Measurements from ENCODE around the gene POU5F2.

POU5F2 gene

DNA sequence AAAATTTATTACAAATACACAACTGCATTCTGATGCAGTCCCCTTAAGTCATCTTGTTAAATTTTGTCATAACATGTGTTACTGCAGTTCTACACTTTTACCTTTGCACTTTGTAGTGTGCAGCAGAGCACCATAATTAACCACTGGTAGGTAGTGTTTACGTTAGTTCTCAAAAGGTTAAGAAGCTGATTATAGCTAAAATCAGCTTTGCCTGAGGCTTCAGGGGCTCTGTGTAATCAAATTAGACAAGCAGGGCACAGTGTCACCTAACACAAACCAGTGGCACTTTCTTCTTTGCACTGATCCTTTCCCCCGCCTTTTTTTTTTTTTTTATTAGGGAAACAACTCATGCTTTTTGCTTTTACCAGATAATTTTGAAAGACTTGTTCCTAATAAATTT is 26.1 kb downstream of the POU5F2 start:
- DNase-seq: no peak

DNA sequence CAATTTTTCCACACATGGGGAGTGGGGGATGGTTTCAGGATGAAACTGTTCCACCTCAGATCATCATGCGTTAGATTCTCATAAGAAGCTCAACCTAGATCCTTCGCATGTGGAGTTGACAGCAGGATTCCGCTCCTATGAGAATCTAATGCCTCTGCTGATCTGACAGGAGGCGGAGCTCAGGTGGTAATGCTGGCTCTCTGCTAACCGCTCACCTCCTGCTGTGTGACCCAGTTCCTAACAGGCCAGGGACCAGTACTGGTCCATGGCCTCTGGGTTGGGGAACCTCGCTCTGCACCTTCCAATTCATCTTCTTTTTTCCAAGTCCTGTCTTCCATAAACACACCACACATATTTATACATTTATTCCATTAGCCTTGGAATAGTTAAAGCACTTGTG is 33.0 kb downstream of the POU5F2 start:
- no peak for DNase-seq

DNA sequence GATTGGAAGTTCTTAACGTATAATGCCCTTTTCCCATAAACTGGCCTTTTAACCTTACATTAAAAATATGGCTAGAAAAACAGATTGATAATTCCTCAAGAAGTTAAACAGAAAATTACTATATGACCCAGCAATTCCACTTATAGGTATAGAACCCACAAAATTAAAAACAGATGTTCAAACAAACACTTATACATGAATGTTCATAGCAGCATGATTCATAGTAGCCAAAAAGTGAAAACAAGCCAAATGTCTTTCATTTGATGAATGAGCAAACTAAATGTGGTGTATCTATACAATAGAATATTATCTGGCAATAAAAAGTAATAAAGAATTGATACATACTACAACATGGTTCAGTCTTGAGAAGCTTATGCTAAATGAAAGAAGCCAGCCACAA is 35.5 kb downstream of the POU5F2 start:
- DNase-seq: no peak

DNA sequence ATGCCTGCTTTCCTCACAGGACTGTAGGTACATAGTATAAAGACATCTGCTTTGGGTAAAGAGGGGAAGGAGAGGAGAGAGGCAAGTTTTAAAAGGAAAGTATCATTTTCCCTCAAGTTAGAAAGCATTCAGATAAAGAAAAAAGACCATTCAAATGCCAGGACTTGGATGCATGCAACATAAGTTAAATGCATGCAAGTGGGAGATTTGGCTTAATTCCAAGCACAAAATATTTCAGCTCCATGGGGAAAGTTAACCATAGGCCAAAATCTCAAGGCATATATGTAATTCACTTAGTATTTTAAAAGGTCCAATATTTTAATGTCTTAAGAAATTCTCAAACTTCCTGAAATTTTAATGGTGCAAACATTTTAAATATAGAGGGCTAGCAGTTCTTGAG is 36.4 kb downstream of the POU5F2 start:
- DNase-seq: no peak

DNA sequence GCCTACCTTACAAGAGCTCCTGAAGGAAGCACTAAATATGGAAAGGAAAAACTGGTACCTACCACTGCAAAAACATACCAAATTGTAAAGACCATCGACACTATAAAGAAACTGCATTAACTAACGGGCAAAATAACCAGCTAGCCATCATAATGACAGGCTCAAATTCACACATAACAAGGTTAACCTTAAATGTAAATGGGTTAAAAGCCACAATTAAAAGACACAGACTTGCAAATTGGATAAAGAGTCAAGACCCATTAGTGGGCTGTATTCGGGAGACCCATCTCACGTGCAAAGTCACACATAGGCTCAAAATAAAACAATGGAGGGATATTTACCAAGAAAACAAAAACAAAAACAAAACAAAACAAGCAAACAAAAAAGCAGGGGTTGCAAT is 49.4 kb downstream of the POU5F2 start:
- no peak for DNase-seq
